Endometrial microvascular endothelial cells (primary cell): ENCODE results near the gene ARL2. TPM values are rescaled to one million over a fixed set of nuclear protein-coding genes. Genes with fewer than 3 reads are reported as not detected.
"Not testable (repeated sequence)": the region's sequence is repeated elsewhere in the genome, so short reads cannot be mapped to it uniquely, and the experiment has no call there.

Experiments
- in situ Hi-C: cut with HindIII; loops from 2 replicates; pipeline ENCODE4 v1.10.0; 2017; ENCODE audit warnings: low sequenced_read_pairs, low pct_unique_long_range_greater_than_20kb; ENCODE audit errors: inconsistent ontology term
- total RNA-seq: library from RNA; depleted of rRNA; stranded (reverse); fragments of >200 nt; gene quantifications from one replicate; pipeline ENCODE4 v1.2.3, GENCODE V29; 2015; ENCODE audit errors: inconsistent ontology term

ARL2 gene
- total RNA-seq, result 92.0 TPM

GRCh38 chr11:65013888-65014725, at the start of gene ARL2:
Gene ARL2 (plus strand): TSS chr11:65014160. CDS start chr11:65014208, 48 bp downstream.
- in situ Hi-C loops, result no loop called here

- in situ Hi-C loops, result no loop called here
These were observed 46.6 kb upstream of the ARL2 start for GRCh38 chr11:64967375-64967774.

GRCh38 chr11:64969209-64969608, 44.8 kb upstream of the ARL2 start:
- in situ Hi-C loops, result no loop called here

- in situ Hi-C loops, result no loop called here
These were observed 43.2 kb upstream of the ARL2 start for GRCh38 chr11:64970731-64971151.

- in situ Hi-C loops, result no loop called here
These were observed 42.3 kb upstream of the ARL2 start, which contains the start of gene MAJIN for GRCh38 chr11:64971421-64972233. Gene MAJIN (minus strand): TSS chr11:64972108. CDS start chr11:64959405, 12,703 bp downstream.

GRCh38 chr11:64974124-64974523, 39.8 kb upstream of the ARL2 start:
- in situ Hi-C loops, result no loop called here

- in situ Hi-C loops, result no loop called here
These were observed 37.3 kb upstream of the ARL2 start for GRCh38 chr11:64976651-64977050.

GRCh38 chr11:64983339-64983738, 30.6 kb upstream of the ARL2 start:
- in situ Hi-C loops, result not testable (repeated sequence)

GRCh38 chr11:64987998-64988854, 25.7 kb upstream of the ARL2 start:
- in situ Hi-C loops, result no loop called here

- in situ Hi-C loops, result no loop called here
These were observed 24.5 kb upstream of the ARL2 start for GRCh38 chr11:64989416-64989815.

- in situ Hi-C loops, result no loop called here
These were observed 23.6 kb upstream of the ARL2 start for GRCh38 chr11:64990222-64990923.

- in situ Hi-C loops, result no loop called here
These were observed 19.6 kb upstream of the ARL2 start for GRCh38 chr11:64994318-64994717.

- in situ Hi-C loops, result no loop called here
These were observed 17.6 kb upstream of the ARL2 start for GRCh38 chr11:64996327-64996709.

- in situ Hi-C loops, result no loop called here
These were observed 17.1 kb upstream of the ARL2 start, which contains the start of gene BATF2 for GRCh38 chr11:64996710-64997380. Gene BATF2 (minus strand): TSS chr11:64996971. CDS start chr11:64996914, 57 bp downstream.

GRCh38 chr11:64998141-64998540, 15.8 kb upstream of the ARL2 start:
- in situ Hi-C loops, result no loop called here

GRCh38 chr11:64998690-64999431, 15.1 kb upstream of the ARL2 start:
- in situ Hi-C loops, result no loop called here

- in situ Hi-C loops, result no loop called here
These were observed 14.5 kb upstream of the ARL2 start for GRCh38 chr11:64999478-64999877.
